Panc1 (cell line): Measurements from ENCODE around the gene HINT1. TPM values are rescaled to one million over a fixed set of nuclear protein-coding genes. Genes with fewer than 3 reads are reported as not detected.
"Not testable (repeated sequence)": the region's sequence is repeated elsewhere in the genome, so short reads cannot be mapped to it uniquely, and the experiment has no call there.

Experiments
- ATAC-seq: fragments of 200-7000 bp; cut with Tn5 transposase; 2 replicates; pipeline ENCODE4 v1.9.1; 2020; ENCODE audit warnings: mild to moderate bottlenecking, moderate library complexity
- BruUV-seq: library from RNA; stranded (reverse); fragments of 400-500 nt; replicated peaks from 2 replicates; lab custom pipeline; 2021; lab: Mats Ljungman, UMichigan
- CTCF ChIA-PET: fragments of 300-600 bp; sonication (Branson Sonifier 250); formaldehyde crosslinking; loops from one replicate; lab custom pipeline; 2022; ENCODE audit warnings: antibody characterized with exemption; lab: Charles Lee
- POLR2A ChIA-PET: fragments of 300-600 bp; sonication (Branson Sonifier 250); formaldehyde crosslinking; loops from one replicate; lab custom pipeline; 2022; ENCODE audit warnings: antibody characterized with exemption; lab: Charles Lee
- DNase-seq: peaks from one replicate; pipeline ENCODE4 v3.0.0-alpha.2; 2010; ENCODE audit warnings: low read depth, low spot score
- H3K27ac ChIP-seq: 2 replicates; pipeline ENCODE4 v1.5.1; 2011; ENCODE audit warnings: mild to moderate bottlenecking, low read length, inconsistent platforms
- H3K27me3 ChIP-seq: fragments of 200-500 bp; sonication (Bioruptor generic); 2 replicates; pipeline ENCODE4 v1.6.0; 2014; ENCODE audit warnings: low read length, inconsistent platforms; ENCODE audit not compliant: control insufficient read depth, insufficient read depth
- H3K36me3 ChIP-seq: fragments of 200-500 bp; sonication (Bioruptor generic); 2 replicates; pipeline ENCODE4 v1.5.1; 2014; ENCODE audit warnings: inconsistent platforms, mild to moderate bottlenecking, low read length, moderate library complexity; ENCODE audit not compliant: control insufficient read depth, insufficient read depth
- H3K4me1 ChIP-seq: 2 replicates; pipeline ENCODE4 v1.5.1; 2011; ENCODE audit warnings: inconsistent platforms, mild to moderate bottlenecking, low read length, moderate library complexity; ENCODE audit not compliant: control insufficient read depth, insufficient read depth
- H3K4me3 ChIP-seq, 2 experiments: 2 replicates each; pipeline ENCODE4 v1.5.1; 2011 to 2012; ENCODE audit warnings: low read depth in 2 of 2, low read length in 2 of 2, mild to moderate bottlenecking in 2 of 2, inconsistent platforms in 1 of 2, moderate library complexity in 1 of 2
- H3K9me3 ChIP-seq: fragments of 200-500 bp; sonication (Bioruptor generic); 2 replicates; pipeline ENCODE4 v1.5.1; 2014; ENCODE audit warnings: low read depth, mild to moderate bottlenecking, inconsistent platforms, low read length, moderate library complexity; ENCODE audit not compliant: control insufficient read depth, insufficient read depth
- POLR2AphosphoS5 ChIP-seq: IDR thresholded peaks from 2 replicates; pipeline ENCODE4 v1.6.1; 2012; ENCODE audit warnings: mild to moderate bottlenecking, low read depth, low read length, moderate library complexity
- SIN3A ChIP-seq: IDR thresholded peaks from 2 replicates; pipeline ENCODE4 v1.6.1; 2012; ENCODE audit warnings: low read depth, mild to moderate bottlenecking, low read length, moderate library complexity, borderline replicate concordance; ENCODE audit not compliant: insufficient read depth
- TCF7L2 ChIP-seq: IDR thresholded peaks from 2 replicates; pipeline ENCODE4 v1.6.1; 2011; ENCODE audit warnings: mild to moderate bottlenecking, low read depth, low read length, inconsistent platforms
- in situ Hi-C: cut with HindIII; loops from 2 replicates; pipeline ENCODE4 v1.10.0; 2016; ENCODE audit warnings: low sequenced_read_pairs, low pct_unique_long_range_greater_than_20kb
- intact Hi-C: fragments of 100-400 bp; cut with micrococcal nuclease; formaldehyde crosslinking; loops from one replicate; pipeline ENCODE4 v1.10.0; 2022; ENCODE audit not compliant: unreplicated experiment
- total RNA-seq: library from RNA; stranded (reverse); gene quantifications from one replicate; pipeline ENCODE4 v1.2.1, GENCODE V29; 2021; ENCODE audit not compliant: unreplicated experiment
- TF ChIP-seq, protein P1 (sequence below): fragments of 450-650 bp; IDR thresholded peaks from 2 replicates; pipeline ENCODE4 v1.5.1; 2017; ENCODE audit warnings: mild to moderate bottlenecking
- TF ChIP-seq, protein P2 (sequence below), 2 experiments: IDR thresholded peaks; 2 replicates each; pipeline ENCODE4 v1.6.1; 2011 to 2012; ENCODE audit warnings: low read depth in 2 of 2, control low read depth in 1 of 2, low read length in 1 of 2, mild to moderate bottlenecking in 1 of 2, moderate library complexity in 1 of 2; ENCODE audit not compliant: insufficient read depth in 1 of 2

HINT1 gene
- total RNA-seq, 1 experiment from 2014 or later, result 233 TPM

DNA sequence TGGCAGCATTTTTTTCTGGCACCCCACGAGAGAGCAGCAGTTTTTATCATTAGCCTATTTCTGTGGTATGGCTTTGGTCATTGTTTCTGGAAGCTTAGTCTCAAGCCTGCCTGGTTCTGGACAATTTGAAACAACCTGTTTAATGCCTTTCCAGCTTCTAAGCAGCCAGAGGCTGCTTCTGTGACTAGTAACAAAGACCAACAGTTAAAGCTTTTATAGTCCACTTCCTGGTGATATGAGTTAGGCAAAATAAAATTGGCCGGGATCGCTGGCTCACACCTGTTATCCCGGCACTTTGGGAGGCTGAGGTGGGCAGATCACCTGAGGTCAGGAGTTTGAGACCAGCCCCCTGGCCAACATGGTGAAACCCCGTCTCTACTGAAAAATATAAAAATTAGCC lies 29.7 kb upstream of the HINT1 start:
- intact Hi-C loops (no loop called here), in situ Hi-C loops (no loop called here)
- BruUV-seq, result no TSS peak
- H3K9me3 ChIP-seq, result no peaks in the 10 kb centered on the region
- H3K27ac ChIP-seq, result no peak overlapping the region
- no peaks in the 10 kb centered on the region for H3K36me3 ChIP-seq
- no peak for ATAC-seq
- no peak for DNase-seq
- POLR2A ChIA-PET, result no interaction called here
- H3K4me1 ChIP-seq, result no peaks in the 10 kb centered on the region
- H3K4me3 ChIP-seq, result no peak overlapping the region
- CTCF ChIA-PET, result no interaction called here
- no peaks in the 10 kb centered on the region for H3K27me3 ChIP-seq
- TF ChIP-seq, protein P1, sequence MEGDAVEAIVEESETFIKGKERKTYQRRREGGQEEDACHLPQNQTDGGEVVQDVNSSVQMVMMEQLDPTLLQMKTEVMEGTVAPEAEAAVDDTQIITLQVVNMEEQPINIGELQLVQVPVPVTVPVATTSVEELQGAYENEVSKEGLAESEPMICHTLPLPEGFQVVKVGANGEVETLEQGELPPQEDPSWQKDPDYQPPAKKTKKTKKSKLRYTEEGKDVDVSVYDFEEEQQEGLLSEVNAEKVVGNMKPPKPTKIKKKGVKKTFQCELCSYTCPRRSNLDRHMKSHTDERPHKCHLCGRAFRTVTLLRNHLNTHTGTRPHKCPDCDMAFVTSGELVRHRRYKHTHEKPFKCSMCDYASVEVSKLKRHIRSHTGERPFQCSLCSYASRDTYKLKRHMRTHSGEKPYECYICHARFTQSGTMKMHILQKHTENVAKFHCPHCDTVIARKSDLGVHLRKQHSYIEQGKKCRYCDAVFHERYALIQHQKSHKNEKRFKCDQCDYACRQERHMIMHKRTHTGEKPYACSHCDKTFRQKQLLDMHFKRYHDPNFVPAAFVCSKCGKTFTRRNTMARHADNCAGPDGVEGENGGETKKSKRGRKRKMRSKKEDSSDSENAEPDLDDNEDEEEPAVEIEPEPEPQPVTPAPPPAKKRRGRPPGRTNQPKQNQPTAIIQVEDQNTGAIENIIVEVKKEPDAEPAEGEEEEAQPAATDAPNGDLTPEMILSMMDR, result no peak
- TF ChIP-seq SIN3A, result no peak
- TF ChIP-seq, protein P2, sequence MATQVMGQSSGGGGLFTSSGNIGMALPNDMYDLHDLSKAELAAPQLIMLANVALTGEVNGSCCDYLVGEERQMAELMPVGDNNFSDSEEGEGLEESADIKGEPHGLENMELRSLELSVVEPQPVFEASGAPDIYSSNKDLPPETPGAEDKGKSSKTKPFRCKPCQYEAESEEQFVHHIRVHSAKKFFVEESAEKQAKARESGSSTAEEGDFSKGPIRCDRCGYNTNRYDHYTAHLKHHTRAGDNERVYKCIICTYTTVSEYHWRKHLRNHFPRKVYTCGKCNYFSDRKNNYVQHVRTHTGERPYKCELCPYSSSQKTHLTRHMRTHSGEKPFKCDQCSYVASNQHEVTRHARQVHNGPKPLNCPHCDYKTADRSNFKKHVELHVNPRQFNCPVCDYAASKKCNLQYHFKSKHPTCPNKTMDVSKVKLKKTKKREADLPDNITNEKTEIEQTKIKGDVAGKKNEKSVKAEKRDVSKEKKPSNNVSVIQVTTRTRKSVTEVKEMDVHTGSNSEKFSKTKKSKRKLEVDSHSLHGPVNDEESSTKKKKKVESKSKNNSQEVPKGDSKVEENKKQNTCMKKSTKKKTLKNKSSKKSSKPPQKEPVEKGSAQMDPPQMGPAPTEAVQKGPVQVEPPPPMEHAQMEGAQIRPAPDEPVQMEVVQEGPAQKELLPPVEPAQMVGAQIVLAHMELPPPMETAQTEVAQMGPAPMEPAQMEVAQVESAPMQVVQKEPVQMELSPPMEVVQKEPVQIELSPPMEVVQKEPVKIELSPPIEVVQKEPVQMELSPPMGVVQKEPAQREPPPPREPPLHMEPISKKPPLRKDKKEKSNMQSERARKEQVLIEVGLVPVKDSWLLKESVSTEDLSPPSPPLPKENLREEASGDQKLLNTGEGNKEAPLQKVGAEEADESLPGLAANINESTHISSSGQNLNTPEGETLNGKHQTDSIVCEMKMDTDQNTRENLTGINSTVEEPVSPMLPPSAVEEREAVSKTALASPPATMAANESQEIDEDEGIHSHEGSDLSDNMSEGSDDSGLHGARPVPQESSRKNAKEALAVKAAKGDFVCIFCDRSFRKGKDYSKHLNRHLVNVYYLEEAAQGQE (IDR thresholded peaks at IDR 0.05; ENCODE audit: insufficient read depth in 1 of 2, low read depth in 2 of 2, low read length in 1 of 2), result no peak
- TF ChIP-seq TCF7L2, result no peak
- no peak for TF ChIP-seq POLR2AphosphoS5

DNA sequence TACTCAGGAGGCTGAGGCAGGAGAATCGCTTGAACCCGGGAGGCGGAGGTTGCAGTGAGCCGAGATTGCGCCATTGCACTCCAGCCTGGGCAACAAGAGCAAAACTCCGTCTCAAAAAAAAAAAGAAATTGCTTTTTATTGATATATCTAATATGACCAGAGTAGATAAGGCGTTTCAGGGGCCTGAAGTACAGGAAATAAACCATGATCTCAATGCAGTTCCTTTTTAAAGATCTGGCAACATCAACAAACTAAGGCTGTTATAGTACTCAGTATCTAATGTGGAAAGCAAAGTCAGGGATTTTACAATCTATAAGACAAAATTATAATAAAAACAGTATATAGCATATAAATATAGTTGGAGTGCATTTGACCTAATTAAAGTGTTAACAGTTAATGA lies 28.8 kb upstream of the HINT1 start:
- CTCF ChIA-PET, H3K36me3 ChIP-seq, in situ Hi-C loops, intact Hi-C loops, H3K4me1 ChIP-seq, H3K4me3 ChIP-seq, H3K9me3 ChIP-seq, DNase-seq, POLR2A ChIA-PET, BruUV-seq, H3K27ac ChIP-seq, ATAC-seq, H3K27me3 ChIP-seq: not testable (repeated sequence)

DNA sequence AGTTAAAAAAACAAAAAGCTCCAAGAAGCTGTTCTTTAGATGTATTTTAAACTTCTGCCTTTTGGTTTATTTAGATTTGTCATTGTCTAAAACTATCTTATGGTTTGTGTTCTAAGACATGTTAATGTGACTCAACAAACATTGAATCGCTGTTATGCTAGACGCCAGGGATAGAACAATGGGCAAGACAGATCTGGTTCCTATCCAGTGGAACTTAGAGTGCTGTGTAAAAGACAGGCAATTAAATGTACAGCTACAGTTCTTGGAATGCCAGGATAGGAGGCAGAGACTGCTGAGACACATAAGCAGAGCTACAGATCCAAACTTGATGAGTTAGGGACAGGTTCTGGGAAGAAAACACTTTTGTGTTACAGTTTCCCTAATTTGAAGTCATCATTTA lies 28.1 kb upstream of the HINT1 start:
- Histone ChIP-seq H3K36me3 (no peaks in the 10 kb centered on the region), H3K9me3 (no peaks in the 10 kb centered on the region), H3K27ac (no peak overlapping the region), H3K4me3 (no peak overlapping the region), H3K4me1 (no peaks in the 10 kb centered on the region), H3K27me3 (no peaks in the 10 kb centered on the region)
- intact Hi-C loops (no loop called here), in situ Hi-C loops (no loop called here)
- POLR2A ChIA-PET, result no interaction called here
- BruUV-seq, result no TSS peak
- CTCF ChIA-PET, result no interaction called here
- TF ChIP-seq TCF7L2 (no peak), SIN3A (no peak), POLR2AphosphoS5 (no peak)
- TF ChIP-seq, protein P2 (IDR thresholded peaks at IDR 0.05; ENCODE audit: insufficient read depth in 1 of 2, low read depth in 2 of 2, low read length in 1 of 2), result no peak
- TF ChIP-seq, protein P1, result no peak
- ATAC-seq (no peak), DNase-seq (no peak)
